GM23338 (cell line): Measurements from ENCODE around the gene PPM1H. TPM values are rescaled to one million over a fixed set of nuclear protein-coding genes. Genes with fewer than 3 reads are reported as not detected.

Experiments used
- EZH2 ChIP-seq: fragments of 200-600 bp; sonication (generic); IDR thresholded peaks from one replicate; pipeline ENCODE4 v1.8.0; 2017; ENCODE audit warnings: antibody characterized with exemption, mild to moderate bottlenecking, low read depth; ENCODE audit not compliant: unreplicated experiment
- JUNB ChIP-seq: IDR thresholded peaks from one replicate; pipeline ENCODE4 v1.6.1; 2016; ENCODE audit warnings: antibody characterized with exemption; ENCODE audit not compliant: unreplicated experiment
- NANOG ChIP-seq: IDR thresholded peaks from 2 replicates; pipeline ENCODE4 v1.6.1; 2016; ENCODE audit warnings: antibody characterized with exemption, borderline replicate concordance
- POLR2AphosphoS5 ChIP-seq: IDR thresholded peaks from 2 replicates; pipeline ENCODE4 v1.6.1; 2016; ENCODE audit warnings: antibody characterized with exemption, low read depth
- ZNF462 ChIP-seq: fragments of 250-450 bp; sonication (Bioruptor Pico); IDR thresholded peaks from 2 replicates; pipeline ENCODE4 v1.5.0; 2020; ENCODE audit warnings: mild to moderate bottlenecking, moderate library complexity
- polyA plus RNA-seq: library from polyadenylated mRNA; unstranded; fragments of >200 nt; fragmentation: Nextera tagmentation; extraction: Ambion mirVana; gene quantifications from 2 replicates; pipeline ENCODE4 v1.2.1, GENCODE V29; 2016
- total RNA-seq: library from RNA; depleted of rRNA; stranded (reverse); fragments of >200 nt; shearing (Covaris generic); gene quantifications from 2 replicates; pipeline ENCODE4 v1.2.3, GENCODE V29; 2014
- TF ChIP-seq, protein P1 (sequence below): IDR thresholded peaks from one replicate; pipeline ENCODE4 v1.6.1; 2018; ENCODE audit warnings: antibody characterized with exemption; ENCODE audit not compliant: unreplicated experiment

Gene PPM1H
- total and polyA plus RNA-seq, 2 experiments from 2014 or later: 11.4 to 41.2 TPM

GRCh38 chr12:62651138-62651537 lies 283.8 kb downstream of the PPM1H start (continued):
- no peak for TF ChIP-seq ZNF462
- no peak for TF ChIP-seq POLR2AphosphoS5
- no peak for TF ChIP-seq EZH2
- TF ChIP-seq, protein P1, sequence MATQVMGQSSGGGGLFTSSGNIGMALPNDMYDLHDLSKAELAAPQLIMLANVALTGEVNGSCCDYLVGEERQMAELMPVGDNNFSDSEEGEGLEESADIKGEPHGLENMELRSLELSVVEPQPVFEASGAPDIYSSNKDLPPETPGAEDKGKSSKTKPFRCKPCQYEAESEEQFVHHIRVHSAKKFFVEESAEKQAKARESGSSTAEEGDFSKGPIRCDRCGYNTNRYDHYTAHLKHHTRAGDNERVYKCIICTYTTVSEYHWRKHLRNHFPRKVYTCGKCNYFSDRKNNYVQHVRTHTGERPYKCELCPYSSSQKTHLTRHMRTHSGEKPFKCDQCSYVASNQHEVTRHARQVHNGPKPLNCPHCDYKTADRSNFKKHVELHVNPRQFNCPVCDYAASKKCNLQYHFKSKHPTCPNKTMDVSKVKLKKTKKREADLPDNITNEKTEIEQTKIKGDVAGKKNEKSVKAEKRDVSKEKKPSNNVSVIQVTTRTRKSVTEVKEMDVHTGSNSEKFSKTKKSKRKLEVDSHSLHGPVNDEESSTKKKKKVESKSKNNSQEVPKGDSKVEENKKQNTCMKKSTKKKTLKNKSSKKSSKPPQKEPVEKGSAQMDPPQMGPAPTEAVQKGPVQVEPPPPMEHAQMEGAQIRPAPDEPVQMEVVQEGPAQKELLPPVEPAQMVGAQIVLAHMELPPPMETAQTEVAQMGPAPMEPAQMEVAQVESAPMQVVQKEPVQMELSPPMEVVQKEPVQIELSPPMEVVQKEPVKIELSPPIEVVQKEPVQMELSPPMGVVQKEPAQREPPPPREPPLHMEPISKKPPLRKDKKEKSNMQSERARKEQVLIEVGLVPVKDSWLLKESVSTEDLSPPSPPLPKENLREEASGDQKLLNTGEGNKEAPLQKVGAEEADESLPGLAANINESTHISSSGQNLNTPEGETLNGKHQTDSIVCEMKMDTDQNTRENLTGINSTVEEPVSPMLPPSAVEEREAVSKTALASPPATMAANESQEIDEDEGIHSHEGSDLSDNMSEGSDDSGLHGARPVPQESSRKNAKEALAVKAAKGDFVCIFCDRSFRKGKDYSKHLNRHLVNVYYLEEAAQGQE: no peak
- no peak for TF ChIP-seq JUNB
- TF ChIP-seq NANOG: no peak
